GM21737 (cell line): ENCODE results near the gene ANAPC15.

ENCODE experiments used
- ATAC-seq: cut with Tn5 transposase; IDR thresholded peaks from one replicate; pipeline ENCODE4 v1.9.1; 2021; ENCODE audit warnings: mild to moderate bottlenecking, moderate library complexity; ENCODE audit not compliant: unreplicated experiment

Gene ANAPC15

GRCh38 chr11:72088076-72088808 lies 24.3 kb downstream of the ANAPC15 start:
- no peak for ATAC-seq

GRCh38 chr11:72085621-72086351 lies 26.7 kb downstream of the ANAPC15 start:
- no peak for ATAC-seq

GRCh38 chr11:72084965-72085364 lies 27.5 kb downstream of the ANAPC15 start:
- no peak for ATAC-seq

GRCh38 chr11:72084076-72084475 lies 28.4 kb downstream of the ANAPC15 start:
- ATAC-seq: no peak

- ATAC-seq: no peak
Observed at GRCh38 chr11:72083414-72083813, 29.1 kb downstream of the ANAPC15 start.

- no peak for ATAC-seq
Observed at GRCh38 chr11:72081821-72082453, 30.6 kb downstream of the ANAPC15 start.

GRCh38 chr11:72081184-72081644 lies 31.3 kb downstream of the ANAPC15 start:
- no peak for ATAC-seq

- peak; percentile 89 for ATAC-seq
Observed at GRCh38 chr11:72080326-72081183, 31.9 kb downstream of the ANAPC15 start, which contains the start of the genes LRRC51 and NUMA1. LRRC51 (plus strand) TSS chr11:72080850; CDS start chr11:72089084, 8,234 bp downstream. NUMA1 (minus strand) TSS chr11:72080542; CDS start chr11:72035943, 44,599 bp downstream.

- ATAC-seq: no peak
Observed at GRCh38 chr11:72079819-72080325, 32.6 kb downstream of the ANAPC15 start.

- ATAC-seq: no peak
Observed at GRCh38 chr11:72078477-72078876, 34.0 kb downstream of the ANAPC15 start.

GRCh38 chr11:72075756-72076155 lies 36.7 kb downstream of the ANAPC15 start:
- ATAC-seq: no peak

- ATAC-seq: no peak
Observed at GRCh38 chr11:72075109-72075508, 37.4 kb downstream of the ANAPC15 start.

- ATAC-seq: no peak
Observed at GRCh38 chr11:72072348-72072747, 40.1 kb downstream of the ANAPC15 start.

GRCh38 chr11:72070491-72070890 lies 42.0 kb downstream of the ANAPC15 start:
- ATAC-seq: no peak

GRCh38 chr11:72069787-72070251 lies 42.7 kb downstream of the ANAPC15 start:
- ATAC-seq: no peak

- no peak for ATAC-seq
Observed at GRCh38 chr11:72069200-72069599, 43.3 kb downstream of the ANAPC15 start.

GRCh38 chr11:72067676-72068075 lies 44.8 kb downstream of the ANAPC15 start:
- no peak for ATAC-seq

GRCh38 chr11:72067266-72067665 lies 45.2 kb downstream of the ANAPC15 start:
- no peak for ATAC-seq

- ATAC-seq: no peak
Observed at GRCh38 chr11:72066855-72067254, 45.6 kb downstream of the ANAPC15 start.

- no peak for ATAC-seq
Observed at GRCh38 chr11:72061739-72062396, 50.6 kb downstream of the ANAPC15 start.
